HUDEP-2 (cell line): ENCODE data around the gene ICAM5.
"Not testable (repeated sequence)": the region's sequence is repeated elsewhere in the genome, so short reads cannot be mapped to it uniquely, and the experiment has no call there.

Experiments used
- DNase-seq, 76 experiments: peaks; one replicate each; lab custom pipeline; 2025; ENCODE audit not compliant: unreplicated experiment in 76 of 76; lab: John Stamatoyannopoulos, UW

The ICAM5 gene

DNA sequence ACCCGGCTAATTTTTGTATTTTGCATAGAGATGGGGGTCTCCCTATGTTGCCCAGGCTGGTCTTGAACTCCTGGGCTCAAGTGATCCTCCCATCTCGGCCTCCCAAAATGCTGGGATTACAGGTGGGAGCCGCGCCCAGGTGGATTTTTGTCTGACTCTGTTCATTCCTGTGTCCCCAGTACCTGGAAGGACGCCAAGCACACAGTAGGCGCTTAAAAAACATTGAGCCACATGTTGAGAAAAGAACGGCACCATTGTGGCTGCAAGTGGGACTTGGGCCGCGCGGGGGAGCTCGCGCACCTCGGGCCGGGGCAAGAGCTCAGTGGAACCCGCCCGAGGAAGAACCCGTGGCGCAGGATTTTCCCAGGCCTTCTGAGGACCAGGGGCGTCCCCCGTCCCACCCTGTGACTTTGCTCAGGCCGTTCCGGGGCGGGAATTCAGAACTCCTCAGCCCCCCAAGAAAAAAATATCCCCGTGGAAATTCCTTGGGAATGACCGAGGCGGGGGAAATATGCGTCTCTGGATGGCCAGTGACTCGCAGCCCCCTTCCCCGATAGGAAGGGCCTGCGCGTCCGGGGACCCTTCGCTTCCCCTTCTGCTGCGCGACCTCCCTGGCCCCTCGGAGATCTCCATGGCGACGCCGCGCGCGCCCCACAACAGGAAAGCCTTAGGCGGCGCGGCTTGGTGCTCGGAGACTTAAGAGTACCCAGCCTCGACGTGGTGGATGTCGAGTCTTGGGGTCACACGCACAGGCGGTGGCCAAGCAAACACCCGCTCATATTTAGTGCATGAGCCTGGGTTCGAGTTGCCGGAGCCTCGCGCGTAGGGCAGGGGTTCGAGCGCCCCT is 20.2 kb upstream of the ICAM5 start:
- DNase-seq = peak in 72 of 76 experiments; percentile 44 to 94 (median 85)

DNA sequence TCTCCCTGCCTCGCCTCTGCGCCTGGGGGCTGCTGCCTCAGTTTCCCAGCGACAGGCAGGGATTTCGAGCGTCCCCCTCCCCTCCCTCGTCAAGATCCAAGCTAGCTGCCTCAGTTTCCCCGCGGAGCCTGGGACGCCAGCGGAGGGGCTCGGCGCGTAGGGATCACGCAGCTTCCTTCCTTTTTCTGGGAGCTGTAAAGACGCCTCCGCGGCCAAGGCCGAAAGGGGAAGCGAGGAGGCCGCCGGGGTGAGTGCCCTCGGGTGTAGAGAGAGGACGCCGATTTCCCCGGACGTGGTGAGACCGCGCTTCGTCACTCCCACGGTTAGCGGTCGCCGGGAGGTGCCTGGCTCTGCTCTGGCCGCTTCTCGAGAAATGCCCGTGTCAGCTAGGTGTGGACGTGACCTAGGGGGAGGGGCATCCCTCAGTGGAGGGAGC is 19.6 kb upstream of the ICAM5 start:
- DNase-seq = peak in 47 of 76 experiments; percentile 12 to 64 (median 44)

DNA sequence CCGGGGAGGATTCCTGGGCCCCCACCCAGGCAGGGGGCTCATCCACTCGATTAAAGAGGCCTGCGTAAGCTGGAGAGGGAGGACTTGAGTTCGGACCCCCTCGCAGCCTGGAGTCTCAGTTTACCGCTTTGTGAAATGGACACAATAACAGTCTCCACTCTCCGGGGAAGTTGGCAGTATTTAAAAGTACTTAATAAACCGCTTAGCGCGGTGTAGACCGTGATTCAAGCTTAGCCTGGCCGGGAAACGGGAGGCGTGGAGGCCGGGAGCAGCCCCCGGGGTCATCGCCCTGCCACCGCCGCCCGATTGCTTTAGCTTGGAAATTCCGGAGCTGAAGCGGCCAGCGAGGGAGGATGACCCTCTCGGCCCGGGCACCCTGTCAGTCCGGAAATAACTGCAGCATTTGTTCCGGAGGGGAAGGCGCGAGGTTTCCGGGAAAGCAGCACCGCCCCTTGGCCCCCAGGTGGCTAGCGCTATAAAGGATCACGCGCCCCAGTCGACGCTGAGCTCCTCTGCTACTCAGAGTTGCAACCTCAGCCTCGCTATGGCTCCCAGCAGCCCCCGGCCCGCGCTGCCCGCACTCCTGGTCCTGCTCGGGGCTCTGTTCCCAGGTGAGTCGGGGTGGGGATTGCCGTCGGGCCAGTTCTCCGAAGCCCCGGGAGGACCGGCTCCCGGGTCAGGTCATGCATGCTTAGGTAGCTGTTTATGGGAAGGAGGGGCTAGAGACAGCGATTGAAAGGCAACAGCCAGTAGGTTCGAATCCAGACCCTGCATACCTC is 18.9 kb upstream of the ICAM5 start, which contains the start of gene ICAM1:
Gene ICAM1 (plus strand): TSS at position 505 of the 779 bp plus-strand sequence. CDS start 40 bp downstream, at position 545.
- DNase-seq = peak in 66 of 76 experiments; percentile 19 to 85 (median 65)

DNA sequence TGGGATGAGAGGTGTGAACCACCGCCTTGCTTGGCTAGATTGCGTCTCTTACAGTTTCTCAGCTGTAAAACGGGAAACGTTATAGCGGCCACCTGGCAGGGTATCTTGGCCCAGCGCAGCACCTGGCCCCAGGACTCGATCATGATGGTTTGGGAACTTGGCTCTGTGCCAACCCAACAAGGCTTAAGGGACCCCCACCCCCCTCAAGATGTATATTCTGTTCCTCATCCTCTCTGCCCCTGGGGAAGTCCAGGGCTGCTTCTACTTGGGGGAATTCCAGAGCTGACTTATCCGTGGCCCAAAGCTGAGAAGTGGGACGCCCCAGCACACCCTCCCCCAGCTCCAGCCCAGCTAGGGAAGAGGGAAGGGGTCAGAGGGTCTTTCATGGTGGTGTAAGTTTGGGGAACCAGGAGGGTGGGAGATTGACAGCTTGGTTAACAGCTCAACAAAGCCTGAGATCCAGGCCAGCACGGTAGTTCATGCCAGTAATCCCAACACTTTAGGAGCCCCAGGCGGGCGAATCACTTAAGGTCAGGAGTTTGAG is 18.1 kb upstream of the ICAM5 start:
- DNase-seq = peak in 2 of 76 experiments; percentile 18 to 27

DNA sequence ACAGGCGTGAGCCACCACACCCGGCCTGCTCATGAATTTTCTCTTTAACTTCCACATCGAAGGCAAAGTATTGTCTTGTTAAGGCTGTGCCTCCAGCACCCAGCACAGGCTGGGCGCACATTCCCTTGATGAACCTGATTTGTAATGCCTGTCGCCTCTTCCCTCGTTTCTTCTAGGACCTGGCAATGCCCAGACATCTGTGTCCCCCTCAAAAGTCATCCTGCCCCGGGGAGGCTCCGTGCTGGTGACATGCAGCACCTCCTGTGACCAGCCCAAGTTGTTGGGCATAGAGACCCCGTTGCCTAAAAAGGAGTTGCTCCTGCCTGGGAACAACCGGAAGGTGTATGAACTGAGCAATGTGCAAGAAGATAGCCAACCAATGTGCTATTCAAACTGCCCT is 15.2 kb upstream of the ICAM5 start:
- DNase-seq = no peak

DNA sequence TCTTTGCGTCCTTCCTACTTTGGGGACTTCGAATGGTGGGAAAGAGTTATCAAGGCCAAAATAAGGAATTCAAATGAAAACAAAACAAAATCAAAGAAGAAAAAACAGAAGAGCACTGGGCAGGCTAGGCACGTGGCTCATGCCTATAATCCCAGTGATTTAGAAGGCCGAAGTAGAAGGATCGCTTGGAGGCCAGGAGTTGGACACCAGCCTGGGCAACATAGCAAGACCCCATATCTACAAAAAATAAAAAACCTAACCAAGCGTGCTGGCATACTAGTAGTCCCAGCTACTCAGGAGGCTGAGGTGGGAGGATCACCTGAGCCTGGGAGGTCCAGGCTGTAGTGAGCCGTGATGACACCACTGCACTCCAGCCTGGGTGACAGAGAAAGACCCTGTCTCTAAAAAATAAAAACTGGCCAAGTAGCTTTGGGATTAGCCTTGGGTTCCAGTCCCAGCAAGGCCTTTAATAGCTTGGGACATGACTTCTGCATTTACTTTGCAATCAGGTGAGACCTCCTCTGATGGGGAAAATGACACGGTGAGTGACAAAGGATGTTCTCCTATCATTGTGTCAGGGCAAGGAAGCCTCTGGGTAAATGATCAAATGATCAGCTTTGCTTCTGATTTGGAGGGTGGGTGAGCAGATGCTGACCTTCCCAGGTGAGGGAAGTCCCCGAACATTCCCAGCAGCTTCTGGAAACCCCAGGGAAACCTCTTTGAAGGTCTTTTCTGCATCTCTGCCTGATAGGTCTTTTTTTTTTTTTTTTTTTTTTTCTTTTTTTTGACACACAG is 11.8 kb upstream of the ICAM5 start:
- DNase-seq = no peak

DNA sequence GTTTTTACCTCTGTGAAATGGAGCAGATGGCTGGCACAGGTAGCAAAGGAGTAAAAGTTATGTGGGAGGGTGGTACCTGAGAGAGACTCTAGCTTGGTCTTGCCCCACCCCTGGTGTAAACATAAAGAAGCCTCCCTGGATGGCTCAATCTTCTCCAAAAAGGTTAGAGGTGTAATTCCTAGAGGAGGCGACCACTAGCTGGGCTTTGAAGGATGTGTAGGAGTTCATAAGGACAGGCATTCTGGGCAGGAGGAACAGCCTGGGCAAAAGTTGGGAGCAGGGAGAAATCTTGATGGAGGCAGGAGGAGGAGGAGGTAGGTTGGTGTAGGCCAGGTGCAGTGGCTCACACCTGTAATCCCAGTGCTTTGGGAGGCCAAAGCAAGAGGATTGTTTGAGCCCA is 10.8 kb upstream of the ICAM5 start:
- DNase-seq = no peak

DNA sequence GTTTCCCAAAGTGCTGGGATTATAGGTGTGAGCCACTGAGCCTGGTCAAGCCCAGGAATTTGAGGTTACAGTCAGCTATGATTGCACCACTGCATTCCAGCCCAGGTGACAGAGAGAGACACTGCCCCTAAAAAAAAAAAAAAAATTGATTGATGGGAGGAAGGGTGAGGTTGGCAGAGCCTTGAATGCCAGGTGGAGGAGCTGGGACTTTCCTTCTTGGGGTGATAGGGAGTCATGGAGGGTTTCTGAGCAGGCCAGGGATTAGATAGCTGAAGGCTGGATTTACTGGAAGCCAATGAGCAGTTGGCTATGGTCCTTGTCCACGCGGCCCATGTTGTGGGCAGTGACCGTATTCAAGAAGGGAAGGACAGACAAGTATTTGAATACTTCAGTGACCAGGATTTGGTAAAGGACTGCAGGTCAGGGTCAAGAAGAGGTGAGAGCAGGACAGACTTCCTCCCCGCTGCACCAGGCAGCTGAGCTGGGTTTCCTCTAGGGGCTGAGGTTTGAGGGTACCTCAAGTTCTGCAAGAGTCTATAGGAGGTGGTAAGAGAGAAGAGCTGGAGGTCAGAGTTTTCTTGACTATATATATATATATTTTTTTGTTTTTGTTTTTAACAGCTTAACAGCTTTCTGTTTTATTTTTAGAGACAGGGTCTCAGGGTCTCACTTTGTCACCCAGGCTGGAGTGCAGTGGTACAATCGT is 9.9 kb upstream of the ICAM5 start:
- DNase-seq = no peak

DNA sequence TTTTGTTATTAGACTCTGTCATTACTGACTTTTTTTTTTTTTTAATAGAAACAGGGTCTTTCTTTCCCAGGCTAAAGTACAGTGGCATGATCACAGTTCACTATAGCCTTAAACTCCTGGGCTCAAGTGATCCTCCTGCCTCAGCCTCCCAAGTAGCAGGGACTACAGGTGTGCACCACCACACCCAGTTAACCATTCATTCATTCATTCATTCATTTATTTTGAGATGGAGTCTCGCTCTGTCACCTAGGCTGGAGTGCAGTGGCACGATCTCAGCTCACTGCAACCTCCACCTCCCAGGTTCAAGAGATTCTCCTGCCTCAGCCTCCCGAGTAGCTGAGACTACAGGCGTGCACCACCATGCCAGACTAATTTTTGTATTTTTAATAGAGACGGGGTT is 7.7 kb upstream of the ICAM5 start:
- not testable (repeated sequence) for DNase-seq

DNA sequence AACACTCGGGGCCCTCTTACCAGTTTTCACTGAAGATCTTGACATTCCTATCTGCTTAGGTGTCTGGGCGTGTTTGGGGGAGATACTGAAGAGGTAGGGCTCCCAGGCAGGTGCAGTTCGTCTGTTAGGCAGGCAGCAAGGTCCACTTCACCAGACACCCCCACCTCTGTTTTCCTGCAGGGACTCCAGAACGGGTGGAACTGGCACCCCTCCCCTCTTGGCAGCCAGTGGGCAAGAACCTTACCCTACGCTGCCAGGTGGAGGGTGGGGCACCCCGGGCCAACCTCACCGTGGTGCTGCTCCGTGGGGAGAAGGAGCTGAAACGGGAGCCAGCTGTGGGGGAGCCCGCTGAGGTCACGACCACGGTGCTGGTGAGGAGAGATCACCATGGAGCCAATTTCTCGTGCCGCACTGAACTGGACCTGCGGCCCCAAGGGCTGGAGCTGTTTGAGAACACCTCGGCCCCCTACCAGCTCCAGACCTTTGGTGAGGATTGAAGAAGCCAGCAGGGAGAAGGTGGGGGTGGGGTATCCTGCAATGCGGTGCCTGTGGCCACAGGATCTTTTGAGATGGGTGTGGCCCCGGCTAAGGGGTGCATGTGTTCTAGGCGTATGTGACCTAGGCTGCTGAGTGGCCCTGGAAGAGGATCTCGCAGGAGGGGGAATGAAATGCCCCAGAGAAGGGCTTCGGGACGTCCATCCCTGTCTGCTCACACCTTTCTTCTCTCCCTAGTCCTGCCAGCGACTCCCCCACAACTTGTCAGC is 6.3 kb upstream of the ICAM5 start:
- peak in 20 of 76 experiments; percentile 15 to 50 (median 26) for DNase-seq

DNA sequence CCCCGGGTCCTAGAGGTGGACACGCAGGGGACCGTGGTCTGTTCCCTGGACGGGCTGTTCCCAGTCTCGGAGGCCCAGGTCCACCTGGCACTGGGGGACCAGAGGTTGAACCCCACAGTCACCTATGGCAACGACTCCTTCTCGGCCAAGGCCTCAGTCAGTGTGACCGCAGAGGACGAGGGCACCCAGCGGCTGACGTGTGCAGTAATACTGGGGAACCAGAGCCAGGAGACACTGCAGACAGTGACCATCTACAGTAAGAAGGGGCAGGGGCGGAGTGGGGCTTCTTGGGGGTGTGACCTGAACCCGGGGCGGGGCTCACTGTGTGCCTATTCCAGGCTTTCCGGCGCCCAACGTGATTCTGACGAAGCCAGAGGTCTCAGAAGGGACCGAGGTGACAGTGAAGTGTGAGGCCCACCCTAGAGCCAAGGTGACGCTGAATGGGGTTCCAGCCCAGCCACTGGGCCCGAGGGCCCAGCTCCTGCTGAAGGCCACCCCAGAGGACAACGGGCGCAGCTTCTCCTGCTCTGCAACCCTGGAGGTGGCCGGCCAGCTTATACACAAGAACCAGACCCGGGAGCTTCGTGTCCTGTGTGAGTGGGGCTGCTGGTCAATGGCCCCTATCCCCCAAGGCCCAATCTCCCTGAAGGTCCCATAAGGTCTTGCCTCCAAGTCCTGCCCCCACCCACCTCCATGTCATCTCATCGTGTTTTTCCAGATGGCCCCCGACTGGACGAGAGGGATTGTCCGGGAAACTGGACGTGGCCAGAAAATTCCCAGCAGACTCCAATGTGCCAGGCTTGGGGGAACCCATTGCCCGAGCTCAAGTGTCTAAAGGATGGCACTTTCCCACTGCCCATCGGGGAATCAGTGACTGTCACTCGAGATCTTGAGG is 5.4 kb upstream of the ICAM5 start:
- no peak for DNase-seq

DNA sequence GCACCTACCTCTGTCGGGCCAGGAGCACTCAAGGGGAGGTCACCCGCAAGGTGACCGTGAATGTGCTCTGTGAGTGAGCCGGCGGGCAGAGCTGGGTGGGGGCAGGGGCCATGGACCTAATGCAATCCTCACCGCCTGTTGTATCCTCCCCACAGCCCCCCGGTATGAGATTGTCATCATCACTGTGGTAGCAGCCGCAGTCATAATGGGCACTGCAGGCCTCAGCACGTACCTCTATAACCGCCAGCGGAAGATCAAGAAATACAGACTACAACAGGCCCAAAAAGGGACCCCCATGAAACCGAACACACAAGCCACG is 4.8 kb upstream of the ICAM5 start:
- DNase-seq = no peak

DNA sequence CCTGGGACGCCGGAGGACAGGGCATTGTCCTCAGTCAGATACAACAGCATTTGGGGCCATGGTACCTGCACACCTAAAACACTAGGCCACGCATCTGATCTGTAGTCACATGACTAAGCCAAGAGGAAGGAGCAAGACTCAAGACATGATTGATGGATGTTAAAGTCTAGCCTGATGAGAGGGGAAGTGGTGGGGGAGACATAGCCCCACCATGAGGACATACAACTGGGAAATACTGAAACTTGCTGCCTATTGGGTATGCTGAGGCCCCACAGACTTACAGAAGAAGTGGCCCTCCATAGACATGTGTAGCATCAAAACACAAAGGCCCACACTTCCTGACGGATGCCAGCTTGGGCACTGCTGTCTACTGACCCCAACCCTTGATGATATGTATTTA is 4.4 kb upstream of the ICAM5 start:
- DNase-seq = no peak

DNA sequence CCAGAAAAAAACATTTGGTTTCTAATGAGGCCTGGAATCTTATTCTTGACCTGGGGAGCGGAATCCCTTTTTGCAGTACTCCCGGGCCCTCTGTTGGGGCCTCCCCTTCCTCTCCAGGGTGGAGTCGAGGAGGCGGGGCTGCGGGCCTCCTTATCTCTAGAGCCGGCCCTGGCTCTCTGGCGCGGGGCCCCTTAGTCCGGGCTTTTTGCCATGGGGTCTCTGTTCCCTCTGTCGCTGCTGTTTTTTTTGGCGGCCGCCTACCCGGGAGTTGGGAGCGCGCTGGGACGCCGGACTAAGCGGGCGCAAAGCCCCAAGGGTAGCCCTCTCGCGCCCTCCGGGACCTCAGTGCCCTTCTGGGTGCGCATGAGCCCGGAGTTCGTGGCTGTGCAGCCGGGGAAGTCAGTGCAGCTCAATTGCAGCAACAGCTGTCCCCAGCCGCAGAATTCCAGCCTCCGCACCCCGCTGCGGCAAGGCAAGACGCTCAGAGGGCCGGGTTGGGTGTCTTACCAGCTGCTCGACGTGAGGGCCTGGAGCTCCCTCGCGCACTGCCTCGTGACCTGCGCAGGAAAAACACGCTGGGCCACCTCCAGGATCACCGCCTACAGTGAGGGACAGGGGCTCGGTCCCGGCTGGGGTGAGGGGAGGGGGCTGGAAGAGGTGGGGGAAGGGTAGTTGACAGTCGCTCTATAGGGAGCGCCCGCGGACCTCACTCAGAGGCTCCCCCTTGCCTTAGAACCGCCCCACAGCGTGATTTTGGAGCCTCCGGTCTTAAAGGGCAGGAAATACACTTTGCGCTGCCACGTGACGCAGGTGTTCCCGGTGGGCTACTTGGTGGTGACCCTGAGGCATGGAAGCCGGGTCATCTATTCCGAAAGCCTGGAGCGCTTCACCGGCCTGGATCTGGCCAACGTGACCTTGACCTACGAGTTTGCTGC is 2.7 kb upstream of the ICAM5 start, which contains the start of gene ICAM4:
Gene ICAM4 (plus strand): TSS at position 153 of the 935 bp plus-strand sequence. CDS start 58 bp downstream, at position 211.
- peak in 75 of 76 experiments; percentile 72 to 100 (median 95) for DNase-seq

DNA sequence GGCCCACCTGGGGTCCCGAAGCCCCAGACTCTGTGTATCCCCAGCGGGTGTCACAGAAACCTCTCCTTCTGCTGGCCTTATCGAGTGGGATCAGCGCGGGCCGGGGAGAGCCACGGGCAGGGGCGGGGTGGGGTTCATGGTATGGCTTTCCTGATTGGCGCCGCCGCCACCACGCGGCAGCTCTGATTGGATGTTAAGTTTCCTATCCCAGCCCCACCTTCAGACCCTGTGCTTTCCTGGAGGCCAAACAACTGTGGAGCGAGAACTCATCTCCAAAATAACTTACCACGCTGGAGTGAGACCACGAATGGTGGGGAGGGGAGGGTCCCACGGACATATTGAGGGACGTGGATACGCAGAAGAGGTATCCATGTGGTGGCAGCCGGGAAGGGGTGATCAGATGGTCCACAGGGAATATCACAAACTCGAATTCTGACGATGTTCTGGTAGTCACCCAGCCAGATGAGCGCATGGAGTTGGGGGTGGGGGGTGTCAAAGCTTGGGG is 1.0 kb upstream of the ICAM5 start:
- peak in 75 of 76 experiments; percentile 77 to 99 (median 95) for DNase-seq

DNA sequence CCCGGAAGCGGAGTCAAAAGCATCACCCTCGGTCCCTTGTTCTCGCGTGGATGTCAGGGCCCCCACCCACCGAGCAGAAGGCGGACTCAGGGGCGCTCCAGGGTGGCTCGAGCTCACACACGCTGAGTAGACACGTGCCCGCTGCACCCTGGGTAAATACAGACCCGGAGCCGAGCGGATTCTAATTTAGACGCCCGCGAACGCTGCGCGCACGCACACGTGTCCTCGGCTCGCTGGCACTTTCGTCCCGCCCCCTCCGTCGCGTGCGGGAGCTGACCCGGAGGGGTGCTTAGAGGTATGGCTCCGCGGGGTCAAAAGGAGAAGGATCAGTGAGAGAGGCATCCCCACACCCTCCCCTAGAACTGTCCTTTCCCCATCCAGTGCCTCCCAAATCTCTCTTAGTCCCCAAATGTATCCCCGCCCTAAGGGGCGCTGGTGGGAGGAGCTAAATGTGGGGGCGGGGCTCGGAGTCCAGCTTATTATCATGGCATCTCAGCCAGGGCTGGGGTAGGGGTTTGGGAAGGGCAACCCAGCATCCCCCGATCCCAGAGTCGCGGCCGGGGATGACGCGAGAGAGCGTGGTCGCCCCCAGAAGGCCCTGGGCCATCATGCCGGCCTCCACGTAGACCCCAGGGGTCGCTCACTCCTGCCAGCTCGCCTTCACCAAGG is 451 bp upstream of the ICAM5 start:
- peak in 75 of 76 experiments; percentile 80 to 99 (median 96) for DNase-seq
